Natural killer cell (primary cell): Measurements from ENCODE around the gene SLC26A1. TPM values are rescaled to one million over a fixed set of nuclear protein-coding genes. Genes with fewer than 3 reads are reported as not detected.

Experiments
- ATAC-seq, 3 donors: fragments of 150-1000 bp in 2 of 3; fragments of 200-7000 bp in 1 of 3; cut with Tn5 transposase; 1 replicate in 1 of 3; 2 replicates in 2 of 3; pipeline ENCODE4 v1.10.0; 2021; ENCODE audit warnings: mild to moderate bottlenecking in 2 of 3, moderate library complexity in 2 of 3
- DNase-seq, 2 donors: peaks; one replicate each; pipeline versions ENCODE4 v3.0.0 to v3.0.0-alpha.2; 2013 to 2021; ENCODE audit warnings: mixed read lengths in 1 of 2
- H3K27ac ChIP-seq: one replicate; pipeline ENCODE4 v1.5.1; 2013; ENCODE audit warnings: mild to moderate bottlenecking, low read length
- H3K27me3 ChIP-seq: one replicate; pipeline ENCODE4 v1.6.1; 2013; ENCODE audit warnings: low read length; ENCODE audit not compliant: control insufficient read depth, insufficient read depth
- H3K36me3 ChIP-seq: one replicate; pipeline ENCODE4 v1.6.1; 2013; ENCODE audit warnings: low read length; ENCODE audit not compliant: control insufficient read depth, insufficient read depth
- H3K4me1 ChIP-seq: one replicate; pipeline ENCODE4 v1.6.1; 2013; ENCODE audit warnings: low read length; ENCODE audit not compliant: control insufficient read depth, insufficient read depth
- H3K4me3 ChIP-seq: one replicate; pipeline ENCODE4 v1.5.1; 2013; ENCODE audit warnings: low read length
- H3K9me3 ChIP-seq: one replicate; pipeline ENCODE4 v1.6.1; 2013; ENCODE audit warnings: low read length; ENCODE audit not compliant: control insufficient read depth, insufficient read depth
- H3K27ac Mint-ChIP-seq, 2 donors: one replicate each; pipeline ENCODE4 v1.8.0; 2022; ENCODE audit warnings: mild to moderate bottlenecking in 2 of 2, mixed read lengths in 2 of 2, moderate library complexity in 1 of 2
- H3K27me3 Mint-ChIP-seq, 2 donors: one replicate each; pipeline ENCODE4 v1.8.0; 2022; ENCODE audit warnings: low read depth in 2 of 2, mixed read lengths in 2 of 2
- H3K36me3 Mint-ChIP-seq: one replicate; pipeline ENCODE4 v1.8.0; 2022; ENCODE audit warnings: mixed read lengths
- H3K4me1 Mint-ChIP-seq, 2 donors: one replicate each; pipeline ENCODE4 v1.8.0; 2022; ENCODE audit warnings: mixed read lengths in 2 of 2
- H3K4me3 Mint-ChIP-seq: one replicate; pipeline ENCODE4 v1.8.0; 2022; ENCODE audit warnings: mild to moderate bottlenecking, moderate library complexity, mixed read lengths
- H3K9me3 Mint-ChIP-seq, 2 donors: one replicate each; pipeline ENCODE4 v1.8.0; 2022; ENCODE audit warnings: mixed read lengths in 2 of 2
- CTCF ChIP-seq: fragments of 200-600 bp; IDR thresholded peaks from one replicate; pipeline ENCODE4 v1.8.0; 2022; ENCODE audit warnings: antibody characterized with exemption
- WGBS: methylation state at CpG from one replicate; pipeline ENCODE4 v1.1.7; 2013; ENCODE audit warnings: missing lambda C conversion rate; ENCODE audit not compliant: insufficient coverage; 5-methylcytosine and 5-hydroxymethylcytosine counted together
- intact Hi-C: fragments of 100-400 bp; cut with micrococcal nuclease; formaldehyde crosslinking; loops from one replicate; pipeline ENCODE4 v1.14.2; 2022
- total RNA-seq, 4 donors: library from RNA; stranded (reverse); fragments of 120-200 nt in 1 of 4; gene quantifications; one replicate each; pipeline versions ENCODE4 v1.2.3 to v1.2.4, GENCODE V29; 2013 to 2022

The SLC26A1 gene
- total RNA-seq, 3 donors from 2014 or later (not counting 1 experiment from before 2014, with no cell fraction given): 0.19 to 0.80 (median 0.61) TPM

GRCh38 chr4:963276-964225 is 29.7 kb downstream of the SLC26A1 start:
- peaks cover 57% of the 10 kb centered on the region for H3K36me3 ChIP-seq
- H3K27ac ChIP-seq: no peak overlapping the region
- no peak for ATAC-seq
- H3K9me3 Mint-ChIP-seq: no peaks in the 10 kb centered on the region
- H3K27ac Mint-ChIP-seq: peak overlapping the region in 1 of 2 donors; percentile 58
- H3K9me3 ChIP-seq: no peaks in the 10 kb centered on the region
- H3K36me3 Mint-ChIP-seq: no peaks in the 10 kb centered on the region
- peaks cover 4 to 7% of the 10 kb centered on the region in 2 donors for H3K4me1 Mint-ChIP-seq
- no peak for DNase-seq
- no peak overlapping the region for H3K4me3 ChIP-seq
- TF ChIP-seq CTCF: no peak
- intact Hi-C loops: no loop called here
- WGBS: 91% methylated on average over 39 of the region's 39 CpGs
- peaks cover 3% of the 10 kb centered on the region for H3K27me3 ChIP-seq
- no peaks in the 10 kb centered on the region for H3K27me3 Mint-ChIP-seq
- peaks cover 11% of the 10 kb centered on the region for H3K4me1 ChIP-seq
- no peak overlapping the region for H3K4me3 Mint-ChIP-seq

DNA sequence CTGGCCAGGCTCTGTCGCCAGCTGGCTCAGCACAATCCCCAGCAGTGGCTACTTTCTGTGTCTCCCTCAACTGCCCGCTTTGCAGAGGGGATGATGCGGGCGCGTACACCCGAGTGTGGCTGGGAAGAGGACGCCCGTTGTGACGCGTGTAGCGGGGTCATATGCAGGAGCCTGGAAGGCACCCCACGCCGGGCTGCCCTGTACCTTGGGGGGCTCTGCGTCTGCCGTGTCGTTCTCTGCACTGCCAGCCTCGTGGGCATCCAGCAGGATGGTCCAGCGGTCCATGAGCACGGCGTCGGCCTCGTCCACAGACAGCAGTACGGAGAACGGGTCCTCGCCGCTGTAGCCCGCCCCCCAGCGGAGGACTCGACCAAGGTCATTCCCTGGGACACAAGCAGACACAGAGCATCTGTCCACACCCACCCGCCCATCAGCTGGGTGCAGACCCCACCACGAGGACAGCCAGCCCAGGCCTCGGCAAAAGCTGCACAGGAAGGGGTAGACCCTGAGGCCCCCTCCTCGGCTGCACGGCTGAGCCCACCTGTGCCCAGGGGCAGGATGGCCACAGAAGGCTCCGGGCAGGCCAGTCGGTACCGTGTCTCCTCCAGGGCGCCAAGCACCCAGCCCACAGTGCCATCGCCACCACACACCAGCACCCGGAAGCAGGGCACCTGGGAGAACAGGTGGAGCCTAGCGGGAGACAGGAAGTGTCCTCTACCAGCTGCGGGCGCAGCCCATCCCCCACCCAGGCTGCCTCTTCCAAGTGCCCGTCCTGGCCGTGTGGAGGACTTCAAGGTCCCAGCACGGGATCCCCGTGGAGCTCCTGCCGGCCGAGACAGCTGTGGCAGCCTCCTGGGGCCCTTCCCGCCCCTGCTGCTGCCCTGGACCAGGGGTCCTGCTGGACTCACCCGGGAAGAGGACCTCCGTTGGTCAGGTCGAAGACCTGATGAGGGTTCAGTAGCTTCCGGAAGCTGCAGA is 30.7 kb downstream of the SLC26A1 start:
- Histone ChIP-seq H3K36me3 (peaks cover 61% of the 10 kb centered on the region), H3K27me3 (no peaks in the 10 kb centered on the region), H3K4me1 (peaks cover 3% of the 10 kb centered on the region), H3K9me3 (no peaks in the 10 kb centered on the region), H3K27ac (no peak overlapping the region), H3K4me3 (no peak overlapping the region)
- peaks cover 4 to 5% of the 10 kb centered on the region in 2 donors for H3K4me1 Mint-ChIP-seq
- no peak overlapping the region for H3K27ac Mint-ChIP-seq
- intact Hi-C loops: no loop called here
- no peak for DNase-seq
- TF ChIP-seq CTCF: no peak
- no peaks in the 10 kb centered on the region for H3K9me3 Mint-ChIP-seq
- 94% methylated on average over 54 of the region's 54 CpGs for WGBS
- no peak overlapping the region for H3K4me3 Mint-ChIP-seq
- no peak for ATAC-seq
- no peaks in the 10 kb centered on the region for H3K27me3 Mint-ChIP-seq
- H3K36me3 Mint-ChIP-seq: no peaks in the 10 kb centered on the region

DNA sequence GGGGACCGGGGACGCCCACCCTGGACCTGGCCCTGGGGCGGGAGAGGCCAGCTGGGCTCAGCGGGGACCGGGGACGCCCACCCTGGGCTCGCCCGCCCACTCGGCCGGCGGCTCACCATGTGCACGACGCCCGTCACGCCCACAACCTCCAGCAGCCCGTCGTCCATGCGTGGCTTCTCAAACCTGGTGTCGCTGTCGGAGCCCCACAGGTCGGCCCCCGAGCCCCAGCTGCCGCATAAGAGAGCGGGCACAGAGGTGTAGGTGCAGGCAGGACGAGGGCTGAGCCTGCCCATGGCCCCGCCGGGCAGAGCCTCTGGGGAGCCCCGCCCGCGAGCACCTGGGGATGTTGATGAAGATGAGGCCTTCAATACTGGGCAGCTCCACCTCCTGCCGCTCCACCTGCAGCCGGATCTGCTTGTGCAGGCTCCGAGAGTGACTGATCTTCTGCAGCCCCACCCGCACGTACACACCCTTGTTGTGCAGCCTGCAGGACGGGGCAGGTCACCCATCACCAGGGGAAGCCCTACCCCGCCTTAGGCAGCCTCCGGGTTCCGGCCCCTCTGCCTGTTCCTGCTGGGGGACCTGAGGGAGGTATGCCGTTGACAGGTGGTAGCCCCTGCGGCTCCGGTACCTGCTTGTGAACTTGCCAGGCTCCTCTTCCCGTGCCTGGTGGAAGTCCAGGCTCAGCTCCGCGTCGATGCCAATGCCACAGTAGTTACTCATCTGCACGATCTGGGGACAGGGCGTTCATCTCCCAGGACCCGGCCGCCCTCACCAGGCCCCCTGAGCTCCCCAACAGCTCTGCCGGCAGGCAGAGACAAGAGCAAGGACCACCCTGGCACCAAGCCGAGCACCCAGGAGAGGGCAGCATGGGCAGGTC is 31.6 kb downstream of the SLC26A1 start:
- 94% methylated on average over 52 of the region's 52 CpGs for WGBS
- Histone ChIP-seq H3K36me3 (peaks cover 59% of the 10 kb centered on the region), H3K9me3 (no peaks in the 10 kb centered on the region), H3K27ac (no peak overlapping the region), H3K27me3 (no peaks in the 10 kb centered on the region), H3K4me3 (no peak overlapping the region), H3K4me1 (no peaks in the 10 kb centered on the region)
- Mint-ChIP-seq H3K4me3 (no peak overlapping the region), H3K9me3 (no peaks in the 10 kb centered on the region), H3K36me3 (no peaks in the 10 kb centered on the region), H3K4me1 (peaks cover 4 to 8% of the 10 kb centered on the region in 2 donors), H3K27me3 (no peaks in the 10 kb centered on the region), H3K27ac (no peak overlapping the region)
- intact Hi-C loops: no loop called here
- no peak for ATAC-seq
- no peak for TF ChIP-seq CTCF
- no peak for DNase-seq
